Pericardium fibroblast (primary cell): ENCODE results near the gene QKI. TPM values are rescaled to one million over a fixed set of nuclear protein-coding genes. Genes with fewer than 3 reads are reported as not detected.

Experiments used
- total RNA-seq: library from RNA; depleted of rRNA; stranded (reverse); fragments of >200 nt; gene quantifications from 2 replicates; pipeline ENCODE4 v1.2.3, GENCODE V29; 2015

QKI gene
- 97.9 and 140 TPM in 2 replicates for total RNA-seq

GRCh38 chr6:163414117-163414945 lies at the start of gene QKI:
Gene QKI (plus strand): TSS chr6:163414718. CDS start chr6:163415194, 476 bp downstream.

